T-helper 2 cell treated with Interferon-gamma antibody and Interleukin-4, amounts not matched to agents 5 μg/mL and 100 μg/mL, for 36 hours (primary cell): Measurements from ENCODE around the gene TPSG1.
A peak's percentile ranks its signal among the peaks of the same experiment; 100 is the strongest.
"Not testable (repeated sequence)": the region's sequence is repeated elsewhere in the genome, so short reads cannot be mapped to it uniquely, and the experiment has no call there.

Source experiments
- DNase-seq: peaks from one replicate; pipeline ENCODE4 v3.0.0; 2021; ENCODE audit warnings: low spot score
- H3K27ac Mint-ChIP-seq: one replicate; pipeline ENCODE4 v1.8.0; 2021; ENCODE audit warnings: mild to moderate bottlenecking, mixed read lengths
- H3K27me3 Mint-ChIP-seq: one replicate; pipeline ENCODE4 v1.8.0; 2021; ENCODE audit warnings: low read depth, mixed read lengths
- H3K36me3 Mint-ChIP-seq: one replicate; pipeline ENCODE4 v1.8.0; 2021; ENCODE audit warnings: low read depth, mixed read lengths
- H3K4me1 Mint-ChIP-seq: one replicate; pipeline ENCODE4 v1.8.0; 2021; ENCODE audit warnings: low read depth, mixed read lengths
- H3K4me3 Mint-ChIP-seq: one replicate; pipeline ENCODE4 v1.8.0; 2022; ENCODE audit warnings: mild to moderate bottlenecking, moderate library complexity, mixed read lengths
- H3K9me3 Mint-ChIP-seq: one replicate; pipeline ENCODE4 v1.8.0; 2021; ENCODE audit warnings: mixed read lengths

The TPSG1 gene

DNA sequence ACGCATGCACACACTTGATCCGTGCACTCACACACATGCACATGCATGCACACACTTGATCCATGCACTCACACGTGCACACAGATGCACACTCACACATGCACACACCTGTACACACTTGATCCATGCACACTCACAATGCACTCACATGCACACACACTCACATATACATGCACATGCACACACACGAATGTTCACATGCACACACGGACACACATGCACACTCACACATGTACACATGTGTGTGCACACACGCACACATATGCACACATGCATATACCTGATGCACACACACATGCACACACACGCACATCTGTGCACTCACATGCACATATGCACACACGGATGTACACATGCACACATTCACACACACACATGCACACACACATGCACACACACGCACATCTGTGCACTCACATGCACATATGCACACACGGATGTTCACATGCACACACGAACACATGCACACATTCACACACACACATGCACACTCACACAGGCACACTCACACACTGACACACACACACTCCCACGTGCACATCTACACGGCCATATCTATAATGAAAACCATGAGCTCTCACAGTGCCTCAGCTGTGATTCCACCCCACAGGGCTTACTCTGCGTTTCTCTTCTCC is 23.0 kb upstream of the TPSG1 start:
- not testable (repeated sequence) for H3K9me3 Mint-ChIP-seq, H3K27me3 Mint-ChIP-seq, H3K27ac Mint-ChIP-seq, H3K36me3 Mint-ChIP-seq, DNase-seq, H3K4me3 Mint-ChIP-seq, H3K4me1 Mint-ChIP-seq

DNA sequence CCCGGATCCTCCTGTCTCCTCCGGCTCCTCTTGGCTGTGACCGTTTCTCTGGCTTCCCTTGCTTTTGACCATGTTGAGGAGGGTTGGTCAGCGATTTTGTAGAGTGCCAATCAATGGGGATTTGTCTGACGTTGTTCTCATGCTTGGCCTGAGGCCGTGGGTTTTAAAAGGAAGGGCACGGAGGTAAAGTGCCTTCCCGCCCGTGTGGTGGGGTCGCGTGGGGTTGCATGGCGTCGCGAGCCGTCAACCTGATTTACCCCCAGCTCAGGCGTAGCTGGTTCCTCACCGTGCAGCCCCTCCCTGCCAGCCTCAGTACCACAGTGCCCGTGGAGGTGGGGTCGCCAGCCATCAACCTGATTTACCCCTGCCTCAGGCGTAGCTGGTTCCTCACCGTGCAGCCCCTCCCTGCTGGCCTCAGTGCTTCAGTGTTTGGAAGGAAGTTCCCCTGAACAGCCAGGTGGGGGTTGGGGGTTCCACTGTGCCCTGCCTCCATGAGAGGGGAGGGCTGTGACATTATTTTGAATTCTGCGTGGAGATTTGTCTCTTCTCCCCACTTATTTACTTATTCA is 20.5 kb upstream of the TPSG1 start:
- Mint-ChIP-seq H3K36me3 (no peaks in the 10 kb centered on the region), H3K4me3 (peak overlapping the region; percentile 26), H3K27ac (no peak overlapping the region), H3K27me3 (no peaks in the 10 kb centered on the region), H3K4me1 (peaks cover 7% of the 10 kb centered on the region), H3K9me3 (no peaks in the 10 kb centered on the region)
- DNase-seq: no peak

DNA sequence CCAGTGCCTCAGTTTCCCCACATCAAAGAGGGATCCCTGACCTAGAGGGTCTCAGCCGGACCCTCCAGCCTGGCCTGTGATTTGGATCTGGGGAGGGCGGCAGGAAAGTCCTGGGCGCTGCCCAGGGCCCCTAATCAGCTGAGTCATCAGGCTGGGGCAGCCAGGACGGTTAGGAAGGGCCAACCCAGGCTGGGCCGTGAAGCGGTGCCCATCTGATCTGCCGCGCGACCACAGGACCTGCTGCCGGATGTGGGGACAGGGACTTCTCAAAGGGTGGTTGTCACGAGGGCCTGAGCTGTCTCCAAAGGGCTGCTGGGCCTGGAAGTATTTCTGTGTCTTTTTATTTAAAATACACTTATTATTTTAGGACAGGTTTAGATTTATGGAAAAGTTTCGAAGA is 19.8 kb upstream of the TPSG1 start:
- no peaks in the 10 kb centered on the region for H3K36me3 Mint-ChIP-seq
- peaks cover 7% of the 10 kb centered on the region for H3K4me1 Mint-ChIP-seq
- H3K27me3 Mint-ChIP-seq: no peaks in the 10 kb centered on the region
- no peak overlapping the region for H3K27ac Mint-ChIP-seq
- no peaks in the 10 kb centered on the region for H3K9me3 Mint-ChIP-seq
- no peak overlapping the region for H3K4me3 Mint-ChIP-seq
- DNase-seq: peak; percentile 35

DNA sequence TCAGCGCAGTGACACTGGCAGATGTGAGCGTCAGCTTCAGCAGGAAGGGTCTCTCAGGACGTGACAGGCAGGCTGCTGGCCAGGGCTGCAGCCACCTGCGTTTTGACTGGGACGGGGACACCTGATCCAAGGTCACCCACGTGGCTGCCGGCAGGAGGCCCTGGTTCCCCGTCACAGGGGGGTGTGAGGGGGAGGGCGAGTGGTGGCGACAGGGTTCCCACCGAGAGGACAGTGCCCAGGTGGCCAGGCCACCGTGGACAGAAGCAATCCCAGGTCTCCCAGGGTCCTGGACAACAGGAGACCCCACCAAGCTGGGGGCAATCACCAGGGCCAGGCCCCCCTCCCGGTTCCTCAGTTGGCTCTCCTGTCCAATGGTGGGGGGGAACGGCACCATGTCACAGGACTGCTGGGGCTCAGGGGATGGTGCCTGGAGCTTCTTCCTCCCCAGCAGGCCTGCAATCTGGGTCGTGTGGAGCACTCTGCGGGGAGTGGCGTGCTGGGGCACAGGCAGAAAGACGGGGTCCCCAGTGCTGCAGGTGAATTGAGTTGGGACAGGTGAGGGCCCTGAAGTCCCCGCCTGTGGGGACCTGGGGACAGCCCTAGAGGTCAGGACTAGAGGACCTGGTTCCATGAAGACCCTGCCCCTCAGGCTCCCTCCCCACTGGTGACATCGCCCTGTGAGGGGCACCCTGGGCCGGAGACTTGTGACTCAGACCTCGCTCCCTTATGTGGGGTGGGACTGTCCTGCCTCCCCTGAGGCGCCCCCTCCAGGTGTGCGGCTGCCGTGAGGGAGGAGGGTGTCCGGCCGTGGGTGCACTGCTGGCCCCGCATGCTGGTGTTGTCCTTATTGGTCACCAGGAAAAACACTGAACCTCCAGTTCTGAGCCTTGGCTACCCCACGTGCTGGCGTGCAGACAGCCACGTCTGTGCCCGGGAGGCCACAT is 19.1 kb upstream of the TPSG1 start:
- H3K4me1 Mint-ChIP-seq, H3K36me3 Mint-ChIP-seq, H3K9me3 Mint-ChIP-seq, H3K27ac Mint-ChIP-seq, H3K4me3 Mint-ChIP-seq, DNase-seq, H3K27me3 Mint-ChIP-seq: not testable (repeated sequence)

DNA sequence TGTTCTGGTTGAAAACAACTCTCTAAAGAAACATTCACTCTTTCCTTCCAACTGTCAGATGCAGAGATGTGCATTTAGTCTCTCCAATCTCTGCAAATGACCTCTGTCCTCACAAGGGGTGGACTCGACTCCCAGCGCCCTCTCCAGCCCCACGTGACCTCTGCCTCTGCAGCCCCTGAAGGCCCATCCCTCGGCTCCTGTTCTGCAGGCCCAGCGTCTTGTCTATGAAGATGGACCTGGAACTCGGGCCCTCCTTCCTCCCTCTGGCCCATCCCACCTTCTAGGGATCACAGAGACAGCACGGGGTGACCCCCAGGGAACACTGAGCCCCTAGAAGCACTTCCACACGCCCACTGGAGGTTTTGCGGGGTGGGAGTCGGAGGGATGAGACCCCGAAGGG is 18.3 kb upstream of the TPSG1 start:
- not testable (repeated sequence) for H3K4me1 Mint-ChIP-seq, DNase-seq, H3K4me3 Mint-ChIP-seq, H3K36me3 Mint-ChIP-seq, H3K27me3 Mint-ChIP-seq, H3K27ac Mint-ChIP-seq, H3K9me3 Mint-ChIP-seq

DNA sequence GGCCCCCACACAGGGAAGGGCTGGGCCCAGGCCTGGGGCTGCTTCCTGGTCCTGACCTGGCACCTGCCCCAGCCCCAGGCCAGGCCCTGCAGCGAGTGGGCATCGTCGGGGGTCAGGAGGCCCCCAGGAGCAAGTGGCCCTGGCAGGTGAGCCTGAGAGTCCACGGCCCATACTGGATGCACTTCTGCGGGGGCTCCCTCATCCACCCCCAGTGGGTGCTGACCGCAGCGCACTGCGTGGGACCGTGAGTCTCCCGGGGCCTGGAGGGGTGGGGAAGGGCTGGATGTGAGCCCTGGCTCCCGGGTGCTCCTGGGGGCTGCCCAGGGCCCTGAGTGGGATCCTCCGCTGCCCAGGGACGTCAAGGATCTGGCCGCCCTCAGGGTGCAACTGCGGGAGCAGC is 16.0 kb upstream of the TPSG1 start:
- not testable (repeated sequence) for H3K27me3 Mint-ChIP-seq, H3K4me1 Mint-ChIP-seq, DNase-seq, H3K9me3 Mint-ChIP-seq, H3K36me3 Mint-ChIP-seq, H3K27ac Mint-ChIP-seq, H3K4me3 Mint-ChIP-seq

DNA sequence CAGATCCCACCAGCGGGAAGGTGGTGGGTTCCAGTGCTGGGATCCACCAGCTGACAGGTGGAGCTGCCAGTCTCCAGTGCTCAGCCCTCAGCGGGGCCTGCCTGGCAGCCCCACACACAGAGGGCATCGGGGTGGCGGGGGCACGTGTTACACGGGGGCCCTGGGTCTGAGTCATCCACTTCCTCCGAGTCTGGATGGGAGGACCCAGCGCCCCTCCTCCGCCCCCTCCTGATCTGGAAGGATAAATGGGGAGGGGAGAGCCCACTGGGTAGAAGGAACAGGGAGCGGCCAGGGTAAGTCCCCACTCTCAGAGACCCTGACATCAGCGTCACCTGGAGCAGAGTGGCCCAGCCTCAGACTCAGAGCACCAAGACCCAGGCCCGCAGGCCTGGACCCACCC is 15.4 kb upstream of the TPSG1 start, which contains the start of gene TPSAB1:
TSS of gene TPSAB1 (plus strand) at position 270 of the 400 bp plus-strand sequence. CDS start 234 bp downstream, outside the sequence.
- H3K9me3 Mint-ChIP-seq, H3K4me3 Mint-ChIP-seq, H3K4me1 Mint-ChIP-seq, H3K36me3 Mint-ChIP-seq, H3K27me3 Mint-ChIP-seq, H3K27ac Mint-ChIP-seq, DNase-seq: not testable (repeated sequence)

DNA sequence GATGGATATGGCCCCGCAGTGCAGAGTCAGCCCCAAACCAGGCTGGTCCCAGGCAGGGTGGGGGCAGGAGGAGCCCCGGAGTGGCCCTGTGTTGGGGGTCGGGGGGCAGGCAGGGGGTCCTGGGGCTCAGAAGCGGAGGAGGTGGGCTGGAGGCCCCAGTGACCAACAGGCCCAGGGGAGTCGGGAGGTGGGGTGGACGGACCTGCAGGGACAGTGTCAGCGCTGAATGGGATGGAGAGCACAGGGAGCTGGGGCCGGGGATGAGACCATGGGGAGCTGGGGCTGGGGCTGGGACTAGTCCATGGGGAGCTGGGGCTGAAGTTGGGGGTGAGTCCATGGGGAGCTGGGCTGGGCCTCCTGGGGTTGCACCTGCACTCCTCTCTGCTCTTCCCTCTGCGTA is 14.5 kb upstream of the TPSG1 start:
- not testable (repeated sequence) for H3K27ac Mint-ChIP-seq, H3K27me3 Mint-ChIP-seq, H3K36me3 Mint-ChIP-seq, DNase-seq, H3K9me3 Mint-ChIP-seq, H3K4me3 Mint-ChIP-seq, H3K4me1 Mint-ChIP-seq

DNA sequence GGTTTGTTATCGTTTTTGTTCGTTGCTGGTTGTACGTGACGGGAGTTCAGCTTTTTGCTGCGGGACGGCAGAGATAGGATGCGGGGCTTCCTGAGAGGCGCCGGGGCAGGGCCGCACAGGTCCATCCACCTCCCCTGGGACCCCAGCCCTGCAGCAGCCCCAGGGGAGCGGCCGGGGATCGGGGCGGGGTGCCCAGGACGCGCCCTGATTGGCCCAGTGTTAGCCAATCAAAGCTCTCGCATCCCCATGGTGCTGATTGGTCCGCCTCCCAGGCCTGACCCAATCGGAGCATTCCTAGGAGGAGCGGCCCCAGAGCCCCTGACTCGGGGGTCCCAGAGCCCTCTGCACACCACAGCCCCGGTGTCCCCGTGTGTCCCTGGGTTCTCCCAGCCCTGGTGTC is 13.8 kb upstream of the TPSG1 start:
- not testable (repeated sequence) for H3K4me3 Mint-ChIP-seq, H3K27ac Mint-ChIP-seq, H3K36me3 Mint-ChIP-seq

DNA sequence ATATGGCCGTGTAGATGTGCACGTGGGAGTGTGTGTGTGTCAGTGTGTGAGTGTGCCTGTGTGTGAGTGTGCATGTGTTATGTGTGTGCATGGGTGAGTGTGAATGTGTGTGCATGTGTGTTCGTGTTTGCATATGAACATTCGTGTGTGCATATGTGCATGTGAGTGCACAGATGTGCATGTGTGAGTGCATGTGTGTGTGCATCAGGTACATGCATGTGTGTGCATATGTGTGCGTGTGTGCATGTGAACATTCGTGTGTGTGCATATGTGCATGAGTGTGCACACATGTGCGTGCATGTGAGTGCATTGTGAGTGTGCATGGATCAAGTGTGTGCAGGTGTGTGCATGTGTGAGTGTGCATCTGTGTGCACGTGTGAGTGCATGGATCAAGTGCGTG is 12.9 kb upstream of the TPSG1 start:
- Mint-ChIP-seq H3K27me3 (no peaks in the 10 kb centered on the region), H3K36me3 (no peaks in the 10 kb centered on the region), H3K9me3 (no peaks in the 10 kb centered on the region), H3K27ac (no peak overlapping the region), H3K4me3 (no peak overlapping the region), H3K4me1 (no peaks in the 10 kb centered on the region)
- no peak for DNase-seq

More for the DNA sequence above, 13.8 kb upstream of the TPSG1 start:
- not testable (repeated sequence) for H3K27me3 Mint-ChIP-seq, DNase-seq, H3K4me1 Mint-ChIP-seq, H3K9me3 Mint-ChIP-seq

DNA sequence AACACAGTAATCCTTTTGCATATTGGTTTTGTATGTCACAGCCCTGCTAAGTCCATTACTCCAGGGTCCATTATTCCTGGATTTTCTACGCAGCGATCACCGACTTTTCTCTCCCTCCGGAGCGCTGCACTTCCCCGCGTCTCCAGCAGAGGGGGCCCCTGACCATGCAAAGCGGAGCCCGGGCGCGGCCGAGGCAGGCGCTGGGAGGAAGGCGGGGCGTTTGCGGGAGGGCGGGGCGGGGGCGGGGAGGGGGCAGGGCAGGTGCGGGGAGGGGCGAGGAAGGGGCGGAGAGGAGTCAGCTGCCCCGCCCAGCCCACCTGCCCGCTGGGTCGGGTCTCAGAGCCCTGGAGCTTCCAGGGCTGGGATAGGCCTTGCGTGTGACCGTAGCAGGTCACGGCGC is 11.6 kb upstream of the TPSG1 start:
- not testable (repeated sequence) for H3K4me3 Mint-ChIP-seq, H3K36me3 Mint-ChIP-seq, H3K27me3 Mint-ChIP-seq, DNase-seq, H3K4me1 Mint-ChIP-seq, H3K27ac Mint-ChIP-seq, H3K9me3 Mint-ChIP-seq

DNA sequence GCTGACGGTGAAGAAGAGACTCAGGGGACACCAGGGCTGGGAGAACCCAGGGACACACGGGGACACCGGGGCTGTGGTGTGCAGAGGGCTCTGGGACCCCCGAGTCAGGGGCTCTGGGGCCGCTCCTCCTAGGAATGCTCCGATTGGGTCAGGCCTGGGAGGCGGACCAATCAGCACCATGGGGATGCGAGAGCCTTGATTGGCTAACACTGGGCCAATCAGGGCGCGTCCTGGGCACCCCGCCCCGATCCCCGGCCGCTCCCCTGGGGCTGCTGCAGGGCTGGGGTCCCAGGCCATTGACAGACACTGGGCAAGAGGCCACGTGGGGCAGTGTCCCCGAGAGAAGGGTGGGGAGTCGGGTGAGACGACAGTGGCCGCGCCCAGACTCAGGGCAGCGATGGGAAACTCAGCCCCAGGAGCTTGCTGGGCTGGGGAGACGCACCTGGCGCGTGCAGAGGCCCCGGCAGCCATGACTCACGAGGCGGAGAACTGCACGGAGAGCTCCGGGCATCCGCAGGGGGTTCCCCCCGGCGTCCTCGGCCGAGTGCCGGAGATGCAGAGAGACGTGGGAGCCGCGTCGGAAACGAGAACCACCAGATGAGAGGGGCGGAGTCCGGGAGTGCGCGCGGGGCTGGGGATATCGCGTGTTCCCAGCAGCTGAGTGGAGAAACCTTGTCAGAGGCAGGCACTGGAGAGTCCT is 7.1 kb upstream of the TPSG1 start:
- DNase-seq, H3K4me1 Mint-ChIP-seq, H3K27me3 Mint-ChIP-seq, H3K9me3 Mint-ChIP-seq, H3K36me3 Mint-ChIP-seq, H3K27ac Mint-ChIP-seq, H3K4me3 Mint-ChIP-seq: not testable (repeated sequence)

DNA sequence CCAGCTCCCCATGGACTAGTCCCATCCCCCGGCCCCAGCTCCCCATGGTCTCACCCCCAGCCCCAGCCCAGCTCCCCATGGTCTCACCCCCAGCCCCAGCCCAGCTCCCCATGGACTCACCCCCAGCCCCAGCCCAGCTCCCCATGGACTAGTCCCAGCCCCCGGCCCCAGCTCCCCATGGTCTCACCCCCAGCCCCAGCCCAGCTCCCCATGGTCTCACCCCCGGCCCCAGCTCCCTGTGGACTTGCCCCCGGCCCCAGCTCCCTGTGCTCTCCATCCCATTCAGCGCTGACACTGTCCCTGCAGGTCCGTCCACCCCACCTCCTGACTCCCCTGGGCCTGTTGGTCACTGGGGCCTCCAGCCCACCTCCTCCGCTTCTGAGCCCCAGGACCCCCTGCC is 6.2 kb upstream of the TPSG1 start:
- not testable (repeated sequence) for H3K4me1 Mint-ChIP-seq, H3K27ac Mint-ChIP-seq, DNase-seq, H3K4me3 Mint-ChIP-seq, H3K9me3 Mint-ChIP-seq, H3K36me3 Mint-ChIP-seq, H3K27me3 Mint-ChIP-seq
